Activated T-helper 1 cell treated with anti-CD3 and anti-CD28 coated beads, Interleukin-2, amount 50 U/mL, for 16 hours (primary cell): ENCODE results near the gene HSF4.

Source experiments
- DNase-seq, 2 donors: peaks; one replicate each; pipeline ENCODE4 v3.0.0-alpha.2; 2020; ENCODE audit warnings: low read depth in 1 of 2, low spot score in 1 of 2

HSF4 gene

DNA sequence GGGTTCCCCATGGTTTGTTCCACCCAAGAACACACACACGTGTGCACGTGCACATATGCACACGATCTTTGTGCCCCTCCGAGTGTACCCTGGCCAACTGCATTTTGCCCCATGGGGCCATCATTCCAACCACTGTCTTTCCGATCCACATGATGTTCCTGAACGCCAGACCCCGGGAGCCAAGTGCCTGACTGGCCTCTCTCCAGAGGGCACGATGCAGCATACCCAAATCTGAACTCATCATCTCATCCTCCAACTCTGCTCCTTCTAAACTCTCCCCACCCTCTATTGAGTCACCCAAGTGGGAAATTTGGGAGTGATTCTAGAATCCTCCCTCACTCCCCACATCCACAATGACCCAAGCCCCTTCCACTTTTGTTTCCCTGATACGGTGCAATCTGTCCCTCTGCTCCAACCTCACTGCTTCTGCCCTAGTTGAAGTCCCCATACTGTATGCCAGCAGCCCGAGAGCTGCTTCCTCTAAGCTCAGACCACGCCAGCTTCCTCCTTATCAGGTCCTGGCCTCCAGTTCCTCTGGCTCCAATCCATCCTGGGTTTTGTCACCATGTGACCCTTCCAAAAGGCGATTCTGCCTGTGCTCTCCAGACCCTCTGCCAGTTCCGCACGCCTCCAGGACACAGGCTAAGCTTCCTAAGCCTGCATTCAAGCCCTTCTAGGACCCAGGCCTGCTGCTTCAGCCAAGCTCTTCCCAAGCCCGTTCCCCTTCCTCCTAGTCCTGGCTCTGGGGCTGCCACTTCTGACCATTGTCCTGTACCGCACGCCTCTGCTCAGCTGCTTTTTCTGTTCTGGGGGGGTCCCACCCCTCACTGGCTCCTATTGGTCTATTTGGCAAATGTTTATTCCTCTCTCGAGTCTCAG, 52.3 kb downstream of the HSF4 start:
- no peak for DNase-seq
